ENCODE measurements around the gene OLIG3. TPM values are rescaled to one million over a fixed set of nuclear protein-coding genes. Genes with fewer than 3 reads are reported as not detected.

The OLIG3 gene
- total RNA-seq, 2 experiments from 2014 or later = not detected

DNA sequence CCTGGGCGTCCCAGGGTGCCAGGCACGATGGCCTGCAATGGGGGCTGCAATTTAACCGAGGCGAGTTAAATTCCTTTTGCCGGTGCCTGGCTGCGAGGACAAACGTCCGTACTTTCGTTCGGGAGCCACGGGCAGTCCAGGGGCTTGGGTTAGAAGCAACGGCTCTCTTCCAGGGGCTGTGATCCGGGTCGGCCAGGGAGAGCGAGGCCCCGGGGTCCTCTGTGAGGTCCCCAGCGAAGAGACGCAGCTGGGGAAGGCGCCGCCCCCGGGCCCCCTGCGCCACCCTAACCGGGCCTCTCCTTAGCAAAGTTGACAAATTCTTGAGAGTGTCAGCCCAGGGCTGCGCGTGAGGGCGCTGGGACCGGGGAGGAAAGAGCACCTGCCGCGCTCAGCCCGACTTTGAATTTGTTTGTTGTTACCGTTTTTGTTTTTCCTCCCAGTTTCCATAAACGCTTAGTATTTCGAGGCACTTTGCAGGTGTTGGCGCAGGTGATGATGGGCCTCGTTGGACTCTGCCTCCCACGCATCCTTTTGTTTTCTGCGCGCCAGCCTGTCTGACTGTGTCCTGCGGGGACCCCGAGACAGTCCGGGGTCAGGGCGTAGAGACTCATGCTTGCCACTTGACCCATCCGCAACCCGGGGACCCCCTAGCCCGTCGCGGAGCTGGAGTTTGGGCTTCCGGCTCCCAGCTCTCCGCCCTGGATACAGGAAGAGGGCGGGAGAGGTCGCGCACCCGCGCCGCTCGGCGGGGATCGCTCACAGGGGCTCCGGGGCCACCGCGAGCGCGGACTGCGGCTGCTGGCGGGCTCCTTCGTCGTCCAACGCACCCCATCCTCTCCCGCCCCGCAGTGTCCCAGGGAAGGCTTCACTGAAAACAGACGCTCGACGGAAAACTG, 5.8 kb downstream of the OLIG3 start:
- no peaks in the 10 kb centered on the region for H3K9me3 Mint-ChIP-seq (ENCODE audit: low read depth)
- CTCF ChIA-PET = interaction anchor here (0.5 kb wide), 1 partner anchor 68 kb away, joined by 3 read pairs; no protein-coding TSS in a partner anchor
- H3K4me1 Mint-ChIP-seq = peaks cover 38% of the 10 kb centered on the region
- DNase-seq (peak; percentile 52), ATAC-seq (peak; percentile 50)
- H3K4me3 Mint-ChIP-seq = peak overlapping the region; percentile 38
- POLR2A ChIA-PET = interaction anchor here (0.5 kb wide), 1 partner anchor 154 kb away, joined by 3 read pairs; no protein-coding TSS in a partner anchor
- H3K36me3 Mint-ChIP-seq (ENCODE audit: low read depth) = no peaks in the 10 kb centered on the region
- intact Hi-C loops (cut with DNase I, micrococcal nuclease) = loop anchor here (1.0 to 5.0 kb wide), 2 partner anchors 10 to 99 kb away; no protein-coding TSS in a partner anchor
- H3K27ac Mint-ChIP-seq = no peak overlapping the region
- peaks cover 78% of the 10 kb centered on the region for H3K27me3 Mint-ChIP-seq

DNA sequence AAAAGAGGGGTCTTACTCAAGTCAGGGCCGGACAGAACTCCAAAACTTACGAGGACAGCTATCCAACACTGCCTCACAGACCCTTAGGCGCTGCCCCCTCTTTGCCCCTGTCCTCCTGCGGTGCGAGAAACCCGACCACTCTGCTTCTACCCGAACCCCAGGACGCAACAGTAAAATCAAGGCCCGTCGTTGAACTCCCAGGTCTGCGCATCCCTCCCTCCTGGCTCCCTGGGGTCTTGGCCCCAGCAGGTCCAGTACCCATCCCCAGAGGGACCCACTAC, 6.4 kb downstream of the OLIG3 start:
- ChIA-PET POLR2A (no interaction called here), CTCF (interaction anchor here (0.5 kb wide), 1 partner anchor 68 kb away, joined by 3 read pairs; no protein-coding TSS in a partner anchor)
- Mint-ChIP-seq H3K27me3 (peaks cover 76% of the 10 kb centered on the region), H3K4me1 (peaks cover 34% of the 10 kb centered on the region), H3K4me3 (no peak overlapping the region), H3K9me3 (ENCODE audit: low read depth) (no peaks in the 10 kb centered on the region), H3K27ac (no peak overlapping the region), H3K36me3 (ENCODE audit: low read depth) (no peaks in the 10 kb centered on the region)
- intact Hi-C loops (cut with DNase I, micrococcal nuclease) = loop anchor here (1.0 to 5.0 kb wide), 2 partner anchors 10 to 99 kb away; no protein-coding TSS in a partner anchor
- no peak for ATAC-seq
- no peak for DNase-seq

DNA sequence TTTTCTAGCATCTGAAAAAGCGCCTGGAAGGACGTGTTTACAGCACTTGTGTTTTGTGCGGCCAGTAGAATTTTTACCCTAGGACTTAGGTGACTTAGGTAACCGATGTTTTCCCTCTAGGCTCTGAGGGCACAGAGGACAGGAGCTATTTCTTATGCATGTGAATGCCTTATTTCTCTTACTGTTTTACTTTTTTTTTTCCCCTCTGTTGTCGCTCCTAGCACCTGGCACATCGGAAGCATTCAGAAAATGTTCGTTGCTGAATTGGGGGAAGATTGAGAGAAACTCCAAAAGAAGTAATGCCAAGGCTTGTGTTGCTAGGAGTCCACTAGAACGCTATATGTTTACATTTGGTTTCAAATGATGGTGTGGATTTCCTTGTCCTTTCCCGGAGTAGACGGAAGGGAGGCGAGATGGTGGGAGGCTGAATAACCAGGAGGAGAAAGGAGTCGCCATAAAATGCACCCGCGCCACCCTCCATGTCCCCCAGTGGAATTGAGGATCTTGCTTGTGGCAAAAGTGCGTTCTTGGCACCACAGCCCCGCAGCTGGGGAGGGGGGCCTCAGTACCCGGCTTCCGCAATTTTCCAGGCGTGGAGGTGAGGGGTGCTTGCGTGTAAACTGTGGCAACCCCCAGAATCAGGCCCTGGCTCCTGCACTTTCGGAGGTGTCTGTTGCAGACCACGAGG, 6.9 kb downstream of the OLIG3 start:
- H3K9me3 Mint-ChIP-seq (ENCODE audit: low read depth) = no peaks in the 10 kb centered on the region
- ATAC-seq (no peak), DNase-seq (no peak)
- intact Hi-C loops (cut with DNase I, micrococcal nuclease) = loop anchor here in 1 of 2 experiments (5.0 kb wide), 1 partner anchor 100 kb away; no protein-coding TSS in a partner anchor
- H3K27me3 Mint-ChIP-seq = peaks cover 72% of the 10 kb centered on the region
- peaks cover 29% of the 10 kb centered on the region for H3K4me1 Mint-ChIP-seq
- POLR2A ChIA-PET = no interaction called here
- H3K27ac Mint-ChIP-seq = no peak overlapping the region
- peak overlapping the region; percentile 0 for H3K4me3 Mint-ChIP-seq
- no peaks in the 10 kb centered on the region for H3K36me3 Mint-ChIP-seq (ENCODE audit: low read depth)
- CTCF ChIA-PET = interaction anchor here (0.9 kb wide), 1 partner anchor 73 kb away, joined by 3 read pairs; no protein-coding TSS in a partner anchor

DNA sequence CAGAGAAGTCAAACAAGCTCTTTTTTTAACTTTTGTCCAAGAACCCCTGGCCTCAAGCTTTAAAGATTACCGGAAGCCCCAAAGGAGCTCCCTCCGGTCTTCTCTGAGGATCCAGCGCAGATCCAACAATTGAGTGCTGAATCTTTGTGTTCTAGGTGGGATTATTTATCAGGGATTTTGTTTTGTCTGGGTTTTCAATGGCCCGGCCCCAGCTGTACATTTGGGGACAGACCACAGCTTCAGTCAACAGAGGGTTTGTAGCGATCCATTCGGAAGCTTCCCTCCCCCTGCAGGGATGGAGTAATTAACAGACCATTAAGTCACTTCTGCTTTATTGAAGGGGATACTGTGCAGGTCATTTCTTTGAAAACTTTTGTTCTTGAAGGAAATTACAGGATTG, 7.8 kb downstream of the OLIG3 start:
- intact Hi-C loops (cut with DNase I, micrococcal nuclease) = loop anchor here in 1 of 2 experiments (5.0 kb wide), 1 partner anchor 101 kb away; no protein-coding TSS in a partner anchor
- Mint-ChIP-seq H3K4me1 (peaks cover 20% of the 10 kb centered on the region), H3K36me3 (ENCODE audit: low read depth) (no peaks in the 10 kb centered on the region), H3K27me3 (peaks cover 65% of the 10 kb centered on the region), H3K4me3 (no peak overlapping the region), H3K27ac (no peak overlapping the region), H3K9me3 (ENCODE audit: low read depth) (no peaks in the 10 kb centered on the region)
- DNase-seq = no peak
- ChIA-PET CTCF (interaction anchor here (0.6 to 1.0 kb wide), 4 partner anchors 11 to 520 kb away, joined by 3 to 5 read pairs (median 4); no protein-coding TSS in a partner anchor), POLR2A (interaction anchor here (0.6 to 0.7 kb wide), 2 partner anchors 152 to 1198 kb away, joined by 3 read pairs; no protein-coding TSS in a partner anchor)
- no peak for ATAC-seq

DNA sequence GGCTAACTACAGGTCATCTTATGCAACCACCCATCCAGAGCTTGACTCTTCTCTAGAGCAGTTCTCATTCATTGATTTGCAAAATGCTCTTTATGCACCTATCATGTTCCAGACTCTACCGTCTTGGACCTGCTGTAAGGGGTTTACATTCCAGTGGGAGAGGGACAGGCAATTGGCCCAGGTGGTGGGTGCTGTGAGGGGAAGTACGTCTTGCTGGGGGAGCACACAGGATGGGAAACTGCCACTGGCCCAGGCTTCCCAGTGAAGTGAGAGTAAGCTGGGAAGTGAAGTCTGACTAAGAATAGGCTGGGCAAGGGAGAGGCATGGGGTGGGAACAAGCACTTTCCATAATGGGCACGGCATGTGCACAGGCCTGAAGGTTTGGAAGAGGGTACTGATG, 13.8 kb downstream of the OLIG3 start:
- intact Hi-C loops (cut with DNase I, micrococcal nuclease) = no loop called here
- Mint-ChIP-seq H3K27me3 (peaks cover 34% of the 10 kb centered on the region), H3K27ac (no peak overlapping the region), H3K36me3 (ENCODE audit: low read depth) (no peaks in the 10 kb centered on the region), H3K4me3 (no peak overlapping the region), H3K4me1 (no peaks in the 10 kb centered on the region), H3K9me3 (ENCODE audit: low read depth) (no peaks in the 10 kb centered on the region)
- ATAC-seq = no peak
- ChIA-PET POLR2A (no interaction called here), CTCF (interaction anchor here (0.6 kb wide), 1 partner anchor 803 kb away, joined by 3 read pairs; no protein-coding TSS in a partner anchor)
- no peak for DNase-seq

DNA sequence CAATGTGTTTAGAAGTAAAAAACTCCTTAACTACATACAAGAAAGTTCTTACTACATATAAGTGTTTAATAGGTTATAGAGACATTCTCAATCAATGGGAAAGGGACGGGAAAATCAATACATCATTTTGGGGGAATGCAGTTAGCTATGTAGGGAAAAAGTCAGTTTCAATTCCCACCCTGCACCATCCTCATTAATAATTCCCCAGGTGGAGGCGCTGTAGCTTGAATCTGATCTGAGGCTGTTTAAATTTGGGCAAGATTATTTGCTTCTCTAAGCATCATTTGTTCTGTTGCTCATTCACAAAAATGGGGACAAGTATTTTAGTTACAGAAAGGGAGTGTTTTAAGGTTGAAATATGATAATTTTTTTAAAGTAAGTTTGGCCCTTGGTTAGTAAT, 19.1 kb downstream of the OLIG3 start:
- peaks cover 28% of the 10 kb centered on the region for H3K27me3 Mint-ChIP-seq
- H3K9me3 Mint-ChIP-seq (ENCODE audit: low read depth) = no peaks in the 10 kb centered on the region
- ChIA-PET CTCF (interaction anchor here (0.6 to 1.0 kb wide), 3 partner anchors 70 to 120 kb away, joined by 3 read pairs; no protein-coding TSS in a partner anchor), POLR2A (no interaction called here)
- H3K4me3 Mint-ChIP-seq = no peak overlapping the region
- ATAC-seq (no peak), DNase-seq (no peak)
- H3K36me3 Mint-ChIP-seq (ENCODE audit: low read depth) = no peaks in the 10 kb centered on the region
- intact Hi-C loops (cut with DNase I, micrococcal nuclease) = no loop called here
- no peak overlapping the region for H3K27ac Mint-ChIP-seq
- no peaks in the 10 kb centered on the region for H3K4me1 Mint-ChIP-seq

DNA sequence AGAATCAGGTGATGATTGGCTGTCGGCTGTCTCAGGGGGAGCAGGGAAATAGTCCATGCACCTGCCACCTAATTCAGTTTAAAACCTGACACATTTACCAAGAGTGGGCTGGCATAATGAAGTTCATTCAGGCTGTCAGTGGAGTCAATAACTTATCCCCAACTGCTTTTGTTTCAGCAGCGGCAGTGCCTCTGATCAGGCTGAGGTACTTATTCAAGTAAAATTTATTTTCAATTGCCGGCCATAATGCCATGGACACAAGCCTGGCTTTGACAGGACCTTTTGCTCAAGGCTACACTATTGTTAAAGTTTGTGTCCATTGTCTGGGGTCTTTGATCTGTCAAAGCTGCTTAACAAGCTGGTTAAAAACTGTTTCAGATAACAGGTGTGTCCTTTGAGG, 20.6 kb downstream of the OLIG3 start:
- Mint-ChIP-seq H3K4me3 (no peak overlapping the region), H3K27ac (no peak overlapping the region), H3K36me3 (ENCODE audit: low read depth) (no peaks in the 10 kb centered on the region), H3K9me3 (ENCODE audit: low read depth) (no peaks in the 10 kb centered on the region), H3K27me3 (peaks cover 19% of the 10 kb centered on the region), H3K4me1 (no peaks in the 10 kb centered on the region)
- DNase-seq (no peak), ATAC-seq (no peak)
- POLR2A ChIA-PET = no interaction called here
- CTCF ChIA-PET = no interaction called here
- intact Hi-C loops (cut with DNase I, micrococcal nuclease) = no loop called here

DNA sequence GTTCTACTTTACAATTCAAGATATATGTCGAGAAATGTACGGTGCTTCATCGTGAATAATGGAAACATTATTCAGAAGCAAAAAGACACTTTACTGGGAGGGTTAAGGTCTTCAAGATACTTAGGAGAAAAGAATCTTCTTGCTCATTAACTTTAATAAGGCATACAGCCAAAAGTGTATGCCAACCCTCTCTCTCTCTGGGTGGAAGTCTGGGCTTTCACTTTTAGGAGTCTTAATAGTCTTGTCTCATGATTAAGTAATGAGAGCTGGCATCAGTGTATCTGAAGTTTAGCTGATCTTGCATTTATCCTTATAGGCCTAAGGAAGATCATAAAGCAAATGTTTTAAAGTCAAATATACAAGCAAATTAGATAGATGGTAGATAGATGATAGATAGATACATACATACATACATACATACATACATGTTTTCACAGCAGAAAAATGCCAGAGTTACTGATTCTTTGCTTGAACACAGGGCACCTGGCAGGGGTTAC, 21.5 kb downstream of the OLIG3 start:
- intact Hi-C loops (cut with DNase I, micrococcal nuclease) = loop anchor here in 1 of 2 experiments (1.0 kb wide), 1 partner anchor 36 kb away; no protein-coding TSS in a partner anchor
- H3K27ac Mint-ChIP-seq = no peak overlapping the region
- ChIA-PET POLR2A (no interaction called here), CTCF (interaction anchor here (0.8 kb wide), 1 partner anchor 21 kb away, joined by 3 read pairs; no protein-coding TSS in a partner anchor)
- peaks cover 17% of the 10 kb centered on the region for H3K27me3 Mint-ChIP-seq
- no peaks in the 10 kb centered on the region for H3K36me3 Mint-ChIP-seq (ENCODE audit: low read depth)
- ATAC-seq (no peak), DNase-seq (no peak)
- no peak overlapping the region for H3K4me3 Mint-ChIP-seq
- H3K9me3 Mint-ChIP-seq (ENCODE audit: low read depth) = no peaks in the 10 kb centered on the region
- no peaks in the 10 kb centered on the region for H3K4me1 Mint-ChIP-seq

DNA sequence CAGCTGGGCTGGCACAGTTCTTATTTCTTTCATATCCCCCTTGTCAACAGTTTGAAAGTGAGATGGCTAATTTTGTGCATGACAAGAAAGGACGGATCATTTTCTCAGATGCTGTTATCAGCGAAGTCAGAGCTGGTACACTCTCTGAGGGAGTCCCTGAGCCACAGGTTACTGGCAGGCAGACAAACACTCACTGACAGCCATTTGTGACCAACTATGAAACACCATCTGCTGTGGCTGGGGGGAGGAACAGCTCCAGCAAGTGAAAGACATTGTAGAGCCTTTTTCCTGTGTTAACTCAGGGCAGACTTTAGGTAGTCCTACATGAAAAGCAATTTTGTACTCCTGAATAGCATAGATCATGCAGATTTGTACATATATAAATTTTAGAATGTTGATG, 22.2 kb downstream of the OLIG3 start:
- H3K4me3 Mint-ChIP-seq = no peak overlapping the region
- peaks cover 15% of the 10 kb centered on the region for H3K27me3 Mint-ChIP-seq
- no peak for ATAC-seq
- H3K9me3 Mint-ChIP-seq (ENCODE audit: low read depth) = no peaks in the 10 kb centered on the region
- no peaks in the 10 kb centered on the region for H3K4me1 Mint-ChIP-seq
- ChIA-PET CTCF (interaction anchor here (0.8 kb wide), 1 partner anchor 21 kb away, joined by 3 read pairs; no protein-coding TSS in a partner anchor), POLR2A (no interaction called here)
- intact Hi-C loops (cut with DNase I, micrococcal nuclease) = loop anchor here in 1 of 2 experiments (1.0 kb wide), 1 partner anchor 36 kb away; no protein-coding TSS in a partner anchor
- no peak overlapping the region for H3K27ac Mint-ChIP-seq
- H3K36me3 Mint-ChIP-seq (ENCODE audit: low read depth) = no peaks in the 10 kb centered on the region
- no peak for DNase-seq

DNA sequence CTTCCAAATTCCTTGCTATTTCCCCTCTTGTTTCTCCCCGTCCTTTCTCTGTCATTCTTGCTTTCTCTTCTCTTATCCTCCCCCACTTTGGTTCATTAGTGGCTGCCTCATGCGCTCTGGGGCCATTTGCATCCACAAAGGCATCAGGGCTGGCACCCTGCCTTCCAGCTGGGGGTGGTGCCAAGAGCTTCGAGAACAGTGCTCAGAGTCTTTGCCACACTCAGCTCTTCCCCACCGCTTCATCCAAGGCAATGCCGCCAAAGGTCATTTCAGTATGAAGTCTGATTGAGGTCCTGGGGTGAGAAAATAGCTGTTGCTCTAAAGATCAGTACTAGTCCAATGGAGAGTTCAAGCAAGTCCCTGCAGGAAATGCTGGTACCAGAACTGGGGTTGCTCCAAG, 22.7 kb downstream of the OLIG3 start:
- intact Hi-C loops (cut with DNase I, micrococcal nuclease) = no loop called here
- CTCF ChIA-PET = no interaction called here
- H3K4me3 Mint-ChIP-seq = no peak overlapping the region
- ATAC-seq (no peak), DNase-seq (no peak)
- peaks cover 15% of the 10 kb centered on the region for H3K27me3 Mint-ChIP-seq
- no peaks in the 10 kb centered on the region for H3K9me3 Mint-ChIP-seq (ENCODE audit: low read depth)
- H3K27ac Mint-ChIP-seq = no peak overlapping the region
- H3K36me3 Mint-ChIP-seq (ENCODE audit: low read depth) = no peaks in the 10 kb centered on the region
- no peaks in the 10 kb centered on the region for H3K4me1 Mint-ChIP-seq
- POLR2A ChIA-PET = no interaction called here

DNA sequence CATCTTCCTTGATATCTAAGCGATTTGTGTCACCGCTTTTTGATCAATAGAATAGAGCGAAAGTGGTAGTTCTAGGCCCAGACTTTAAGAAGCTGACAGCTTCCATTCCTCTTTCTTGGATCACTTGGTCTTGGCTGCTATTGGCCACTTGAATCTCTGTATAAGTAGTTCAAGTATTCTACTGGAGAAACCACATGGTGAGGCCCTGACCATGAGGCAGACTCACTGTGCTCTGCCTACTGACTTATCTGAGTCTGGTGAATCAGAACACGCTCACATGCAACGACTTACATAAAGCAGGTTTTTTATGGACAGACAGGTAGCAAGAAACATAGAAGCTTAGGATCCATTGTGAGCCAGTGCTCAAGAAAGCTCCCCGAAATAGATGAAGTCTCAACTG, 27.0 kb downstream of the OLIG3 start:
- Mint-ChIP-seq H3K4me1 (no peaks in the 10 kb centered on the region), H3K36me3 (ENCODE audit: low read depth) (no peaks in the 10 kb centered on the region), H3K27me3 (peaks cover 2% of the 10 kb centered on the region), H3K27ac (no peak overlapping the region), H3K4me3 (no peak overlapping the region), H3K9me3 (ENCODE audit: low read depth) (no peaks in the 10 kb centered on the region)
- no peak for ATAC-seq
- intact Hi-C loops (cut with DNase I, micrococcal nuclease) = no loop called here
- POLR2A ChIA-PET = no interaction called here
- CTCF ChIA-PET = no interaction called here
- no peak for DNase-seq

Measured in activated CD4-positive, alpha-beta T cell treated with anti-CD3 and anti-CD28 coated beads for 36 hours (primary cell).